Activated T-helper 9 cell treated with anti-CD3 and anti-CD28 coated beads, Interleukin-2, amount 50 U/mL, for 16 hours (primary cell): ENCODE data around the gene SOX3.

Source experiments
- DNase-seq: peaks from one replicate; pipeline ENCODE4 v3.0.0-alpha.2; 2020; ENCODE audit warnings: low read depth

Gene SOX3

GRCh38 chrX:140495739-140496138 lies 9.1 kb downstream of the SOX3 start:
- DNase-seq: no peak

- DNase-seq: no peak
Observed at GRCh38 chrX:140492066-140492994, 12.5 kb downstream of the SOX3 start.

GRCh38 chrX:140480765-140481164 lies 24.1 kb downstream of the SOX3 start:
- DNase-seq: no peak

- no peak for DNase-seq
Observed at GRCh38 chrX:140477987-140478386, 26.9 kb downstream of the SOX3 start.

GRCh38 chrX:140475025-140475424 lies 29.8 kb downstream of the SOX3 start:
- DNase-seq: no peak

- DNase-seq: no peak
Observed at GRCh38 chrX:140467211-140467610, 37.7 kb downstream of the SOX3 start.
